DND-41 (cell line): ENCODE measurements around the gene GNAT2.

Experiments
- ATAC-seq: fragments of 200-7000 bp; cut with Tn5 transposase; 3 replicates; pipeline ENCODE4 v1.9.1; 2021; ENCODE audit warnings: low read depth; ENCODE audit not compliant: insufficient read depth
- DNase-seq: peaks from one replicate; pipeline ENCODE4 v3.0.0-alpha.2; 2020
- H2AFZ ChIP-seq: 2 replicates; pipeline ENCODE4 v1.6.0; 2012; ENCODE audit warnings: low read depth, low read length
- H3K27ac ChIP-seq: 2 replicates; pipeline ENCODE4 v1.5.1; 2012; ENCODE audit warnings: low read length, inconsistent platforms
- H3K27me3 ChIP-seq: fragments of 200-600 bp; sonication (generic); 2 replicates; pipeline ENCODE4 v1.6.0; 2012; ENCODE audit warnings: low read length, mild to moderate bottlenecking, inconsistent platforms; ENCODE audit not compliant: insufficient read depth, poor library complexity
- H3K36me3 ChIP-seq: 2 replicates; pipeline ENCODE4 v1.5.1; 2012; ENCODE audit warnings: low read length, inconsistent platforms; ENCODE audit not compliant: insufficient read depth
- H3K4me1 ChIP-seq: 2 replicates; pipeline ENCODE4 v1.5.1; 2012; ENCODE audit warnings: mild to moderate bottlenecking, low read length; ENCODE audit not compliant: insufficient read depth
- H3K4me2 ChIP-seq: 2 replicates; pipeline ENCODE4 v1.6.0; 2012; ENCODE audit warnings: mild to moderate bottlenecking, moderate library complexity, low read length, inconsistent platforms; ENCODE audit not compliant: insufficient read depth
- H3K4me3 ChIP-seq, 2 experiments: fragments of 200-600 bp in 1 of 2; shearing (Covaris generic) in 1 of 2; 2 replicates each; pipeline ENCODE4 v1.5.1; 2012 to 2016; ENCODE audit warnings: inconsistent platforms in 2 of 2, low read length in 2 of 2, mild to moderate bottlenecking in 2 of 2, low read depth in 1 of 2, moderate library complexity in 1 of 2
- H3K79me2 ChIP-seq: 2 replicates; pipeline ENCODE4 v1.6.0; 2012; ENCODE audit warnings: low read length, inconsistent platforms; ENCODE audit not compliant: insufficient read depth
- H3K9ac ChIP-seq: 2 replicates; pipeline ENCODE4 v1.6.0; 2012; ENCODE audit warnings: low read depth, mild to moderate bottlenecking, inconsistent platforms, low read length, moderate library complexity
- H3K9me3 ChIP-seq: 2 replicates; pipeline ENCODE4 v1.5.1; 2012; ENCODE audit warnings: low read length, moderate library complexity, mild to moderate bottlenecking, inconsistent platforms; ENCODE audit not compliant: insufficient read depth, severe bottlenecking
- H4K20me1 ChIP-seq: 2 replicates; pipeline ENCODE4 v1.6.0; 2012; ENCODE audit warnings: low read length; ENCODE audit not compliant: insufficient read depth
- EZH2 ChIP-seq: IDR thresholded peaks from 3 replicates; pipeline ENCODE4 v1.6.1; 2012; ENCODE audit warnings: borderline replicate concordance, low read depth, mild to moderate bottlenecking, moderate library complexity, low read length, inconsistent platforms; ENCODE audit not compliant: severe bottlenecking
- TF ChIP-seq, protein P1 (sequence below): IDR thresholded peaks from 2 replicates; pipeline ENCODE4 v1.5.1; 2012; ENCODE audit warnings: borderline replicate concordance, low read length, moderate library complexity, mild to moderate bottlenecking; ENCODE audit not compliant: poor library complexity, severe bottlenecking; ENCODE audit errors: extremely low read depth

GNAT2 gene

DNA sequence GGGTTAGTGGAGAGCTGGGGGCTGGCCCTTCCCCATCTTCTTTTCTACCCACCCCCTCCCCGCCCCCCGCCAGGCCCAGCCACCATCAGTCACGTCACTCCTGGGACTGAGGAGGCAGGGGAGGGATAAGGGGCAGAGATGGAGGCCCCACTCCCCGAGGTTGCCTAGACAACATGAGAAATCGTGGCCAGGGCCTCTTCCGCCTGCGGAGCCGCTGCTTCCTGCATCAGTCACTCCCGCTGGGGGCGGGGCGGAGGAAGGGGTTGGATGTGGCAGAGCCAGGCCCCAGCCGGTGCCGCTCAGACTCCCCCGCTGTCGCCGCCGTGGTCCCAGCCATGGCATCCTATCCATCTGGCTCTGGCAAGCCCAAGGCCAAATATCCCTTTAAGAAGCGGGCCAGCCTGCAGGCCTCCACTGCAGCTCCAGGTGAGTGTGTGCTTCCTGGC lies 1.4 kb upstream of the GNAT2 start:
- Histone ChIP-seq H3K4me1 (peaks cover 41% of the 10 kb centered on the region), H3K9ac (peak overlapping the region; percentile 65), H3K9me3 (no peaks in the 10 kb centered on the region), H3K79me2 (peaks cover 44% of the 10 kb centered on the region), H2AFZ (peak overlapping the region; percentile 81), H3K4me3 (peak overlapping the region; percentile 68 to 75; a peak in 3 of 4 replicates), H3K36me3 (no peaks in the 10 kb centered on the region), H3K27me3 (no peaks in the 10 kb centered on the region), H3K27ac (peak overlapping the region; percentile 70), H3K4me2 (peak overlapping the region; percentile 87), H4K20me1 (peaks cover 16% of the 10 kb centered on the region; the same call in 1 of the 2 replicates)
- DNase-seq (peak; percentile 99), ATAC-seq (peak; percentile 94)
- TF ChIP-seq, protein P1, sequence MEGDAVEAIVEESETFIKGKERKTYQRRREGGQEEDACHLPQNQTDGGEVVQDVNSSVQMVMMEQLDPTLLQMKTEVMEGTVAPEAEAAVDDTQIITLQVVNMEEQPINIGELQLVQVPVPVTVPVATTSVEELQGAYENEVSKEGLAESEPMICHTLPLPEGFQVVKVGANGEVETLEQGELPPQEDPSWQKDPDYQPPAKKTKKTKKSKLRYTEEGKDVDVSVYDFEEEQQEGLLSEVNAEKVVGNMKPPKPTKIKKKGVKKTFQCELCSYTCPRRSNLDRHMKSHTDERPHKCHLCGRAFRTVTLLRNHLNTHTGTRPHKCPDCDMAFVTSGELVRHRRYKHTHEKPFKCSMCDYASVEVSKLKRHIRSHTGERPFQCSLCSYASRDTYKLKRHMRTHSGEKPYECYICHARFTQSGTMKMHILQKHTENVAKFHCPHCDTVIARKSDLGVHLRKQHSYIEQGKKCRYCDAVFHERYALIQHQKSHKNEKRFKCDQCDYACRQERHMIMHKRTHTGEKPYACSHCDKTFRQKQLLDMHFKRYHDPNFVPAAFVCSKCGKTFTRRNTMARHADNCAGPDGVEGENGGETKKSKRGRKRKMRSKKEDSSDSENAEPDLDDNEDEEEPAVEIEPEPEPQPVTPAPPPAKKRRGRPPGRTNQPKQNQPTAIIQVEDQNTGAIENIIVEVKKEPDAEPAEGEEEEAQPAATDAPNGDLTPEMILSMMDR: no peak
- no peak for TF ChIP-seq EZH2

DNA sequence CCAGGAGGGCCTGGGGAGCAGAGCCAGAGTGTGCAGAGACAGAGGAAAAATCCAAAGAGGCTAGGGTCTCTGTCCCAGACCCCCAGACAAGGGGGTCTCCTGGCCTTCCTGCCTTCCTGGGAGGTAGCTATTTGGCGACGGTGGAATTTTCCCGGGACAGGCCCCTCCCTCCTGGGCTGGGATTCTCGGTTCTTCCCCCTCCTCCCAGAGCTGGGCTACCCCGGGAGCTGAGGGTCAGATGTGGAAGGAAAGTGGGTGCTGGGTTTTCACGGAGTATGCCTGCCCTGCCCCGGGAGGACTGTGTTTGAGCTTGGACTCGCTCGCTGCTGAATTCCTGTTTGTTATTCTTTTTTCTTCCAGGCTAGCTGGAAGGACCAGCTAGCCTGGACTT lies 980 bp upstream of the GNAT2 start:
- Histone ChIP-seq H3K36me3 (no peaks in the 10 kb centered on the region), H3K4me2 (peak overlapping the region; percentile 87), H3K4me3 (peak overlapping the region; percentile 68 to 75), H3K27ac (peak overlapping the region; percentile 70), H3K4me1 (peaks cover 41% of the 10 kb centered on the region), H4K20me1 (peaks cover 16% of the 10 kb centered on the region; the same call in 1 of the 2 replicates), H3K9me3 (no peaks in the 10 kb centered on the region), H3K9ac (peak overlapping the region; percentile 65), H2AFZ (peak overlapping the region; percentile 81), H3K79me2 (peaks cover 44% of the 10 kb centered on the region), H3K27me3 (no peaks in the 10 kb centered on the region)
- ATAC-seq (peak; percentile 2; the same call in 2 of the 3 replicates), DNase-seq (peak; percentile 24)
- no peak for TF ChIP-seq EZH2
- TF ChIP-seq, protein P1: no peak

DNA sequence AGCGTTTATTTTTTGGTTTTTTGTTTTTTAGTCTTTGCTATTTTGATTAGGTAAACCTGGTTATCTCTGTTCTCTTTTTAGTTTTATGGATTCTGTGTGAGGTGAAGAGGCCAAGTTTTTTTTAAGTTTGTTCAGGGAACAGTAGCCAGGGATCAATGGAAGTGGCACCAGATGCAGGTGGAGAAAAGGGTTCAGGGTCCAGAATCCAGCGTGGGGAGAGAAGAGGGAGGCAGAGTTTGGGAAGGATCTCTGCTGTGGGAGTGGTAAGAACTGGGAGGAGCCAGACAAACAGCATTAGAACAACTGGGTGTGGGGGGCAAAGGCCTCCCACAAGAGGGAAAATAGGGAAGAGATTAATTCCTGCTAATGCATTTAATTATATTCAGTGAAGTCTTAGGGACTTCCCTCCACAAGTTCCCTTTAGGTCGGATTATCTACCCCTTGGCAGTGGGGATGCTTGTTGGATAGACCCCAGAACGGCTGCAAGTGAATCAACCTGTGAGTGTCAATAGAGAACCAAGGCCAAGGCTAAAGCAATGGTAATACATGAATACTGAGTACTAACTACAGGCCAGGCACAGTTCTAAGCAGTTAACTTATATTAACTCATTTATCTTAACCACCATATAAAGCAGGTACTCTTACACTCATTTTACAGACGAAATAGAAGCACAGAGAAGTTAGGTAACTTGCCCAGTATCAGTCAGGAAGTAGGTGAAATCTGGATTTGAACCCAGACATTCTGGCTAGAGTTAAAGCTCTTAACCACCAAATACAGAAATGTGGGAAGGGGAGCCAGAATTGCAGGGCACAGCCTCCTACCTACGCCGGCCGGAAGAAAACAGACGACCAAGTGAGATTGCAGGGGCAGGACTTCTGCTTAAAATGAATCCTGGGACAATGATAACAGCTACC lies 498 bp downstream of the GNAT2 start:
- H4K20me1 ChIP-seq: peaks cover 16% of the 10 kb centered on the region; the same call in 1 of the 2 replicates
- peak overlapping the region; percentile 87 for H3K4me2 ChIP-seq
- H3K79me2 ChIP-seq: peaks cover 37% of the 10 kb centered on the region
- no peaks in the 10 kb centered on the region for H3K36me3 ChIP-seq
- no peaks in the 10 kb centered on the region for H3K9me3 ChIP-seq
- TF ChIP-seq, protein P1: no peak
- TF ChIP-seq EZH2: no peak
- DNase-seq (no peak), ATAC-seq (no peak)
- H3K9ac ChIP-seq: peak overlapping the region; percentile 65
- peak overlapping the region; percentile 81 for H2AFZ ChIP-seq
- peak overlapping the region; percentile 56; the same call in 1 of the 2 replicates for H3K27ac ChIP-seq
- H3K27me3 ChIP-seq: no peaks in the 10 kb centered on the region
- peak overlapping the region in 1 of 2 experiments; percentile 75; a peak in 3 of 4 replicates for H3K4me3 ChIP-seq
- peaks cover 36% of the 10 kb centered on the region for H3K4me1 ChIP-seq
